Astrocyte (in vitro differentiated cells and primary cell): ENCODE measurements around the gene FAM131C.

Experiments used
- EZH2 ChIP-seq: IDR thresholded peaks from 2 replicates; pipeline ENCODE4 v1.6.1; 2012; ENCODE audit warnings: mild to moderate bottlenecking, low read length, inconsistent platforms; ENCODE audit not compliant: insufficient read depth
- TF ChIP-seq, protein P1 (sequence below): IDR thresholded peaks from 2 replicates; pipeline ENCODE4 v1.5.1; 2011; ENCODE audit warnings: low read depth, mild to moderate bottlenecking, inconsistent platforms, low read length, moderate library complexity; ENCODE audit not compliant: insufficient read depth

DNA sequence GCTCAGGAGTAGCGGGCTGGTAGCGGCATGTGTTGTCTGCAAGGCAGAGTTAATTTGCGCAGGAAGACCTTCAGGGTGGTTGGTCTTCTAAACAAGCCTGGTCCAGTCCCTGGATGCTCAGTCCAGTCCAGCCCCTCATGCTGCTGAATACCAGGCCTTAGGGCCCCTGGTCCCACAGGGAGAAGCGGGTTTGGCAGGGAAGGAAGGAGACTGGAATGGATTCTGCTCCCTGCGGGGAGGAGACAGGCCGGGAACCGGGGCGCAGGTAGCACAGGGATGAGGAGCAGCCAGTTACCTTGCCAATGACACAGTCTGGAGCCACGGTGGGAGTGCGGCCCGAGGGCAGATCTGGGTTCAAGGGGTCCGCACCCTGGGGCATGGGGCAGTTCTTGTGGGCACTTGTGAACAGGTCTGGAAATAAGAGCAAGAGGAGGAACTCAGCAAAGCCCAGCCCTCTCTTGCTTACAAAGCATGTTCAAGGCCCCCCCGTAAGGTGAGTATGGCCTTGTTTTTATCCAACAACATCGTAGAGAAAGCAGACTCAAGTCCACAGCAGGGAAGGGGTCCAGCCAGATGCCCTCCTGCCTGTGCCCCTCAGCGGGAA, 10.1 kb downstream of the FAM131C start:
- TF ChIP-seq, protein P1, sequence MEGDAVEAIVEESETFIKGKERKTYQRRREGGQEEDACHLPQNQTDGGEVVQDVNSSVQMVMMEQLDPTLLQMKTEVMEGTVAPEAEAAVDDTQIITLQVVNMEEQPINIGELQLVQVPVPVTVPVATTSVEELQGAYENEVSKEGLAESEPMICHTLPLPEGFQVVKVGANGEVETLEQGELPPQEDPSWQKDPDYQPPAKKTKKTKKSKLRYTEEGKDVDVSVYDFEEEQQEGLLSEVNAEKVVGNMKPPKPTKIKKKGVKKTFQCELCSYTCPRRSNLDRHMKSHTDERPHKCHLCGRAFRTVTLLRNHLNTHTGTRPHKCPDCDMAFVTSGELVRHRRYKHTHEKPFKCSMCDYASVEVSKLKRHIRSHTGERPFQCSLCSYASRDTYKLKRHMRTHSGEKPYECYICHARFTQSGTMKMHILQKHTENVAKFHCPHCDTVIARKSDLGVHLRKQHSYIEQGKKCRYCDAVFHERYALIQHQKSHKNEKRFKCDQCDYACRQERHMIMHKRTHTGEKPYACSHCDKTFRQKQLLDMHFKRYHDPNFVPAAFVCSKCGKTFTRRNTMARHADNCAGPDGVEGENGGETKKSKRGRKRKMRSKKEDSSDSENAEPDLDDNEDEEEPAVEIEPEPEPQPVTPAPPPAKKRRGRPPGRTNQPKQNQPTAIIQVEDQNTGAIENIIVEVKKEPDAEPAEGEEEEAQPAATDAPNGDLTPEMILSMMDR = no peak
- TF ChIP-seq EZH2 = no peak
